Measurements from ENCODE around the gene CISTR. TPM values are rescaled to one million over a fixed set of nuclear protein-coding genes. Genes with fewer than 3 reads are reported as not detected.

The CISTR gene
- total and polyA plus RNA-seq, 2 experiments from 2014 or later, result not detected

GRCh38 chr12:53744130-53744441 is 7.7 kb downstream of the CISTR start:
- TF ChIP-seq POLR2AphosphoS5 (IDR thresholded peaks at IDR 0.05; ENCODE audit: low read depth), result no peak
- TF ChIP-seq ETS1 (IDR thresholded peaks at IDR 0.05), result no peak
- TF ChIP-seq CTCF (conservative IDR thresholded peaks at IDR 0.05; ENCODE audit: low read depth in 2 of 2), result no peak
- TF ChIP-seq ZNF114 (CRISPR knock-in tag; IDR thresholded peaks at IDR 0.05), result no peak
- TF ChIP-seq ZNF331 (CRISPR knock-in tag; IDR thresholded peaks at IDR 0.05; ENCODE audit: low read depth), result no peak
- Histone ChIP-seq H3K27ac (ENCODE audit: low read depth) (no peak overlapping the region), H4K20me1 (replicated peaks; ENCODE audit: insufficient read depth) (no peaks in the 10 kb centered on the region; the same call in 1 of the 2 replicates), H3K9me2 (ENCODE audit: insufficient read depth) (no peaks in the 10 kb centered on the region), H3K36me3 (ENCODE audit: insufficient read depth) (no peaks in the 10 kb centered on the region), H3K4me3 (no peak overlapping the region), H3K4me1 (ENCODE audit: insufficient read depth) (peaks cover 22% of the 10 kb centered on the region), H3K79me2 (replicated peaks; ENCODE audit: insufficient read depth) (no peaks in the 10 kb centered on the region), H3K4me2 (no peak overlapping the region), H3F3A (replicated peaks; ENCODE audit: low read depth) (no peaks in the 10 kb centered on the region), H2AFZ (no peak overlapping the region), H3K27me3 (ENCODE audit: insufficient read depth) (peaks cover 97% of the 10 kb centered on the region)
- ATAC-seq, result no peak
- Mint-ChIP-seq H3K27me3 (ENCODE audit: insufficient read depth, low read depth, poor library complexity) (peaks cover 12% of the 10 kb centered on the region), H3K4me1 (peaks cover 11% of the 10 kb centered on the region), H3K27ac (no peak overlapping the region), H3K9me3 (no peaks in the 10 kb centered on the region), H3K4me3 (no peak overlapping the region), H3K36me3 (ENCODE audit: low read depth) (no peaks in the 10 kb centered on the region)
- DNase-seq (ENCODE audit: low spot score), result no peak

- Mint-ChIP-seq H3K27ac (no peak overlapping the region), H3K9me3 (no peaks in the 10 kb centered on the region), H3K4me3 (peak overlapping the region; percentile 61; the same call in 2 of the 3 replicates), H3K4me1 (peaks cover 15% of the 10 kb centered on the region), H3K36me3 (ENCODE audit: low read depth) (no peaks in the 10 kb centered on the region), H3K27me3 (ENCODE audit: insufficient read depth, low read depth, poor library complexity) (peaks cover 12% of the 10 kb centered on the region)
- Histone ChIP-seq H3K27me3 (ENCODE audit: insufficient read depth) (peaks cover 97% of the 10 kb centered on the region), H3K4me3 (peak overlapping the region; percentile 48), H3K4me1 (ENCODE audit: insufficient read depth) (peaks cover 25% of the 10 kb centered on the region), H3K36me3 (ENCODE audit: insufficient read depth) (no peaks in the 10 kb centered on the region), H2AFZ (peak overlapping the region; percentile 94), H3F3A (replicated peaks; ENCODE audit: low read depth) (no peaks in the 10 kb centered on the region), H3K27ac (ENCODE audit: low read depth) (no peak overlapping the region), H3K9me2 (ENCODE audit: insufficient read depth) (no peaks in the 10 kb centered on the region), H4K20me1 (replicated peaks; ENCODE audit: insufficient read depth) (no peaks in the 10 kb centered on the region; the same call in 1 of the 2 replicates), H3K79me2 (replicated peaks; ENCODE audit: insufficient read depth) (no peaks in the 10 kb centered on the region), H3K4me2 (peak overlapping the region; percentile 73)
- TF ChIP-seq EZH2 (IDR thresholded peaks at IDR 0.05; ENCODE audit: low read depth, unreplicated experiment) (peak; percentile 33), CTCF (conservative IDR thresholded peaks at IDR 0.05; ENCODE audit: low read depth in 2 of 2) (peak; percentile 92 to 99), ZNF114 (CRISPR knock-in tag; IDR thresholded peaks at IDR 0.05) (no peak)
- peak; percentile 57 for ATAC-seq
- DNase-seq (ENCODE audit: low spot score), result peak; percentile 86
These were observed 8.3 kb downstream of the CISTR start for GRCh38 chr12:53743266-53744129.

All from GM23338 (cell line).